ENCODE results near the gene TULP3.

The TULP3 gene

GRCh38 chr12:2877953-2878732 is 12.5 kb upstream of the TULP3 start:
- DNase-seq: peak in 1 of 2 donors; percentile 13

GRCh38 chr12:2879853-2880252 is 10.8 kb upstream of the TULP3 start:
- no peak for DNase-seq

- no peak for DNase-seq
Observed at GRCh38 chr12:2884810-2885209, 5.9 kb upstream of the TULP3 start.

DNA sequence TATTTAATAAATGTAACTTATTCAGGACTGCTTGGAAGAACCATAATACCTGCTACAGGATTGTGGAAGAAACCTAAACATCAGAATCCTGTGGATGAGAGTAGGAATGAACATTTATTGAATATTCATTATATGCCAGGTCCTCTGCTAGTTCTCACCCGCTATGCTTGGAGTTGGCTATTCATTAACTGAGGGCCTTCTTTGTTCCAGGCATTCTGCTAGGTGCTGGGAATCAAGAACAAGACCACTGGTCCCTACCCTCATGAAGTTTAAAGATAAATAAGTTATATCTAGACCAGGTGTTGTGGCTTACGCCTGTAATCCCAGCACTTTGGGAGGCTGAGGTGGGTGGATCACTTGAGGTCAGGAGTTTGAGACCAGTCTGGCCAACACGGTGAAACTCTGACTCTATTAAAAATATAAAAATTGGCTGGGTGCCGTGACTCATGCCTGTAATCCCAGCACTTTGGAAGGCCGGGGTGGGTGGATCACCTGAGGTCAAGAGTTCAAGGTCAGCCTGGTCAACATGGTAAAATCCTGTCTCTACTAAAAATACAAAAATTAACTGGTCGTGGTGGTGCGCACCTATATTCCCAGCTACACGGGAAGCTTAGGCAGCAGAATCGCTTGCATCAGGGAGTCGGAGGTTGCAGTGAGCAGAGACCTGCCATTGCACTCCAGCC is 3.8 kb upstream of the TULP3 start:
- DNase-seq: no peak

DNA sequence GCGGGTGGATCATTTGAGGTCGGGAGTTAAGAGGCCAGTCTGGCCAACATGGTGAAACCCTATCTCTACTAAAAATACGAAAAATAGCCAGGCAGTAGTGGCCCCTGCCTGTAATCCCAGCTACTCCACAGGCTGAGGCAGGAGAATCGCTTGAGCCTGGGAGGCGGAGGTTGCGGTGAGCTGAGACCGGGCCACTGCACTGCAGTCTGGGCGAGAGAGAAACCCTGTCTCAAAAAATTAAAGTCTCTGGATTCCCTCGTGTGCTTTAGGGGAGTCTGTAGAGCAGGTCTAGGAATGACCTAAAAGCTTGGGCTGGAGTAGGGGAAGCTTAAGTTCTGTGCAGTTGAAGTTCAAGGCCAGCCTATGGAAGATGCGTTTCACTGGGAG is 697 bp upstream of the TULP3 start:
- no peak for DNase-seq

DNA sequence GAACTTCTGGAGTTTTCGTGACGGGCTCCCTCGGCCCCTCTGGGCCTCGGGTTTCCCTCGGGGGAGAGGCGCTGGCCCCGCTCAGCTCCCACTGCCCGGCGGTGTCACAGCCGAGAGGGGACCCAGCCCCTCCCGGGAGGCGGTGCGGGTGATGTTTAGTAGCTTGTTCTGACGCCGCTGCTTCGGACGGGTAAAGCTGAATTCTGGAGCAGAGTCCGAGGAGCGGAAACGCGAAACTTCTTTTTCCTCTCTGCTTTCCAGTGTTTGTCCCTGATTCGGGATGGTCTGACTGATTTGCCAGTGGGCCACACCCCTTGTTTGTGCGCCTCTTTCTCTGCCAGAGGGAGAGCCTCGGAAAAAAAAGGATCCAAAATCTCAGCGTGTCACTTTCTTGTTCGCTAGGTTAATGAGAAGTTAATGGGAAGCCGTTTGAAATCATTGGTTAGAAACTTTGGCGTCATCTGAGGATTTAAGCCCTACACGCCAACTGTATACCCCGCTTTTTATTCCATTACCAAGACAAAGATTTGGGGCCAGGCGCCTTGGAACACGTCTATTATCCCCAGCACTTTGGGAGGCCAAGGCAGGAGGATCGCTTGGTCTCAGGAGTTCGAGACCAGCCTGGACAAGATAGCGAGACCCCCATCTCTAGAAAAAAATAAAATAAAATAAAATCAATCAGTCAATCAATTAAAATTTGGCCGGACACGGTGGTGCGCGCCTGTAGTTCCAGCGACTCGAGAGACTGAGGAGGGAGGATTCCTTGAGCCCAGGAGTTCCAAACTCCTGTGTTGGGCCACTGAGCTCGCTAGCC is 756 bp downstream of the TULP3 start:
- DNase-seq: peak in 1 of 2 donors; percentile 12

GRCh38 chr12:2892246-2892645 is 1.6 kb downstream of the TULP3 start:
- DNase-seq: no peak

DNA sequence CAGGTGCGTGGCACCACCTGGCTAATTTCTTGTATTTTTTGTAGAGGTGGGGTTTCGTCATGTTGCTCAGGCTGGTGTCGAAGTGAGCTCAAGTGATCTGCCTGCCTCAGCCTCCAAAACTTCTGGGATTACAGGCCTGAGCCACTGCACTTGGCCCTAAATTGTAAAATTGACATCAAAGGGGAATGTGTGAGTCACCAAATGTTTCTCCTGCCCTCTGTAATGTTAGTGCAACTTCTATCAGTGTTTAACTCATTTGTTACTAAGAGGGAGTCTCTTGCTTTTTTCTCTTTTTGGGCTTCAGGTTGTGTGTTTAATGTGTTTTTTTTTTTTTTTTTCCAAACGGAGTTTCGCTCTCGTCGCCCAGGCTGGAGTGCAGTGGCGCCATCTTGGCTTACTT is 2.3 kb downstream of the TULP3 start:
- no peak for DNase-seq

GRCh38 chr12:2895051-2895451 is 4.4 kb downstream of the TULP3 start:
- DNase-seq: no peak

- DNase-seq: no peak
Observed at GRCh38 chr12:2895511-2895910, 4.8 kb downstream of the TULP3 start.

DNA sequence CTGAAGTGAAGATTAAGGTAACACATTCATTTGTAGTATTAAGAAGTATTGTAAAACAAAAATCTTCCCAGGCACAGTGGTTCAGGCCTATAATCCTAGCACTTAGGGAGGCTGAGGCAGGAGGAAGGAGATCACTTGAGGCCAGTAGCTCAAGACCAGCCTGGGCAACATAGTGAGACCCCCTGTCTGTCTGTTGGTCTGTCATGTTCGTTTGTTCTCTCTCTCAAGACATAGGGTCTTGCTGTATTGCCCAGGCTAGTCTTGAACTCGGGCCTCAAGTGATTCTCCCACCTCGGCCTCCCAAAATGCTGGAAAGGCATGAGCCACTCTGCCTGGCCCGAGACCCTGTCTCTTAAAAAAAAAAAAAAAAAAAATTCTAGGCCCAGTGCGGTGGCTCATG is 6.7 kb downstream of the TULP3 start:
- DNase-seq: no peak

DNA sequence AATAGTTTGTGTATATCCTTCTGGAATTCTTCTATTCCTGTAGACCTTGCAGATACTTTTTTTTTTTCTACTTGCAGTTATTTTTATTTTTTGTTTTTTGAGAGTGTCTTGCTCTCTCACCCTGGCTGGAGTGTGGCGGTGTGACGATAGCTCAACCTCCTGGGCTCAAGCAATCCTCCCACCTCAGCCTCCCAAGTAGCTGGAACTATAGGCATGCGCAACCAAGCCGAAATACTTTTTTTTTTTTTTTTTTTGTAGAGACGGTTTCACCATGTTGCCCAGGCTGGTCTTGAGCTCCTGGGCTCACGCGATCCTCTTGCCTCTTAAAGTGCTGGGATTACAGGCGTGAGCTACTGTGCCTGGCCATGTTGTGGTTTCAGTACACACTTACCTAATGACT is 10.0 kb downstream of the TULP3 start:
- no peak for DNase-seq

GRCh38 chr12:2902272-2902880 is 11.7 kb downstream of the TULP3 start:
- no peak for DNase-seq

DNA sequence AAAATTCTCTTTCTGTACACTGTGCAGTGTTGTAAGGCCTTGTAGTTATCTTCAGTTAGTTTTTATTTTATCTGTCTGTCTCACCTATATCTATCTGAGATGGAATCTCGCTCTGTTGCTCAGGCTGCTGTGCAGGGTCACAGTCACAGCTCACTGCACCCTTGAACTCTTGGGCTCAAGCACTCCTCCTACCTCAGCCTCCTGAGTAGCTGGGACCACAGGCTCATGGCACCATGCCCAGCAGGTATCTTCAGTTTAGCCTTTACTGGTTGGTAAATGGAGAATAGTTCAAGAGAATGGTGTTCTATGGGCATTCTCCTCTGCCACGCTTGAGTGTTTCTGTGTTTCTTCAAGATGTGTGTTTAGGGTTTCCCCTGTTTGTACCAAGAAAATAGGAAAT is 13.6 kb downstream of the TULP3 start:
- DNase-seq: no peak

- no peak for DNase-seq
Observed at GRCh38 chr12:2912216-2912575, 21.5 kb downstream of the TULP3 start.

DNA sequence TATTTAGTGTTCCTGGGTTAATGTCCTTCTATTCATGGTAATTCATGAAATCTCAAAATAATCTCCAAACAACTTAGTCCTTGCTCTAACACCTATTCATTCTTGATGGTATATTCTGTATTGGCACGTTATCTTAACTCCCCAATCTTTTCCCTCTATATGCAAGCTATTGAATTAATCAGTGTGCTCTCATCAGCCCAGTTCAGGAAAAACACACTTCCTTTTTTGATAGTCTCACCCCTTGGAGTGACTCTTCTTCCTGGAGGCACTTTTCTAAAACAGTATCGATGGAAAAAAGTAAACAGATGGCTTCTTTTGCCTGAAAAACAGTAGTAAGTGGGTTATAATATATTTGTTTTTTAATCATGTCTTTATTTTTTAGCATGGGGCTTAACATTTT is 28.6 kb downstream of the TULP3 start:
- no peak for DNase-seq

DNA sequence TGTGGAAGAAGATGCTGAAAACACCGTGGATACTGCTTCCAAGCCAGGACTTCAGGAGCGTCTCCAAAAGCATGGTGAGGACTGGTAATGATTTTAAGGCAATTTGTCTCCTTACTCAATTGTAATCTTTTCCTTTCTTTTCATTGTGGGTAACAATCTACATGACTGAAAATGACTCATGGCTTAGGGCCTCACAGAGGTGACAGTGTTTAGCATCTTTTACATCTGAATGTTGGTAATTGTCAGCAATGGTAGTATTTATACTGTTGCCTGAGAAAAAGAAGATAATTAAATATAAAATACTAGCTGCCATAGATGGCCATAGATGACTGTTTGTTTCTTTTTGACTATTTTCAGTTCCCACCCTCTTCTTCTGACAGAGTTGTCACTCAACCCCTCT is 31.6 kb downstream of the TULP3 start:
- DNase-seq: no peak

- no peak for DNase-seq
Observed at GRCh38 chr12:2923057-2923456, 32.4 kb downstream of the TULP3 start.

GRCh38 chr12:2924019-2924418 is 33.3 kb downstream of the TULP3 start:
- DNase-seq: no peak

- no peak for DNase-seq
Observed at GRCh38 chr12:2925322-2925995, 34.8 kb downstream of the TULP3 start.

DNA sequence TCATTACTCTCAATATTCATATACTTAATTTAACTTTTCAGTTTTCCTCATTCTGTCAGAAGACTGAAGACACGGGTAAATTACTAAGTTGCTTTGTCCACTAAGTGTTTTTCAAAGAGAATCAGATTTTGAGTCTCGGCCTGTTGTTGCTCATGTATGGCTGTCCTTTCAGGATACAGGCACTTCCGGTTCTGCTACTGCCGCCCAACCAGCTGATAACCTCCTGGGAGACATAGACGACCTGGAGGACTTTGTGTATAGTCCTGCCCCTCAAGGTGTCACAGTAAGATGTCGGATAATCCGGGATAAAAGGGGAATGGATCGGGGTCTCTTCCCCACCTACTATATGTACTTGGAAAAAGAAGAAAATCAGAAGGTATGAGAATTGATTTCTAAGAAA is 40.2 kb downstream of the TULP3 start:
- no peak for DNase-seq

GRCh38 chr12:2933586-2933985 is 42.9 kb downstream of the TULP3 start:
- no peak for DNase-seq

- DNase-seq: no peak
Observed at GRCh38 chr12:2934371-2934770, 43.7 kb downstream of the TULP3 start.

All from CD4-positive, alpha-beta T cell treated with Interleukin-4 for 1 hour (primary cell).